HCT116 (cell line): ENCODE measurements around the gene FAM9A. TPM values are rescaled to one million over a fixed set of nuclear protein-coding genes. Genes with fewer than 3 reads are reported as not detected.

ENCODE experiments used
- ATAC-seq: fragments of 200-7000 bp; cut with Tn5 transposase; 2 replicates; pipeline ENCODE4 v1.9.1; 2020; ENCODE audit warnings: mild to moderate bottlenecking, moderate library complexity
- BruUV-seq: library from RNA; stranded (reverse); fragments of 400-500 nt; replicated peaks from 2 replicates; lab custom pipeline; 2021; lab: Mats Ljungman, UMichigan
- CTCF ChIA-PET: fragments of 300-600 bp; sonication (Branson Sonifier 250); formaldehyde crosslinking; loops from one replicate; lab custom pipeline; 2021; ENCODE audit warnings: antibody characterized with exemption; lab: Charles Lee
- POLR2A ChIA-PET: fragments of 300-600, 350-600 bp; sonication (Branson Sonifier 250); formaldehyde crosslinking; loops from one replicate; lab custom pipeline; 2021; ENCODE audit warnings: antibody characterized with exemption; lab: Charles Lee
- RAD21 ChIA-PET, 2 experiments: fragments of 300-600 bp; sonication (Branson Sonifier 250); formaldehyde crosslinking; loops; one replicate each; lab custom pipeline; 2023; ENCODE audit warnings: low total read pairs in 2 of 2; ENCODE audit not compliant: uncharacterized antibody in 2 of 2, unreplicated experiment in 2 of 2, low non-redundant PET in 1 of 2; lab: Charles Lee
- DNase-seq: peaks from one replicate; pipeline ENCODE4 v3.0.0-alpha.2; 2010; ENCODE audit warnings: low read depth, low spot score
- H2AFZ ChIP-seq: fragments of 200-600 bp; shearing (Covaris generic), sonication (generic); 2 replicates; pipeline ENCODE4 v1.6.1; 2017; ENCODE audit warnings: low read depth, mixed run types, mixed read lengths, antibody characterized with exemption, low read length; ENCODE audit not compliant: poor library complexity, severe bottlenecking
- H3K27ac ChIP-seq: 2 replicates; pipeline ENCODE4 v1.5.1; 2012; ENCODE audit warnings: low read depth, low read length
- H3K27me3 ChIP-seq: fragments of 200-600 bp; sonication (generic); 2 replicates; pipeline ENCODE4 v1.6.1; 2016; ENCODE audit warnings: mixed run types, low read length, mixed read lengths; ENCODE audit not compliant: insufficient read depth
- H3K36me3 ChIP-seq, 2 experiments: fragments of 200-500 bp in 1 of 2; fragments of 200-600 bp in 1 of 2; sonication (Bioruptor generic) in 1 of 2; sonication (generic) in 1 of 2; 2 replicates each; pipeline versions ENCODE4 v1.5.1 to v1.6.1; 2014 to 2016; ENCODE audit warnings: low read length in 2 of 2, inconsistent platforms in 1 of 2, mixed read lengths in 1 of 2, mixed run types in 1 of 2; ENCODE audit not compliant: insufficient read depth in 2 of 2, control insufficient read depth in 1 of 2
- H3K4me1 ChIP-seq, 2 experiments: fragments of 200-600 bp in 1 of 2; sonication (generic) in 1 of 2; 2 replicates each; pipeline versions ENCODE4 v1.5.1 to v1.6.1; 2012 to 2017; ENCODE audit warnings: low read length in 2 of 2, inconsistent platforms in 1 of 2, mild to moderate bottlenecking in 1 of 2, mixed read lengths in 1 of 2, mixed run types in 1 of 2, moderate library complexity in 1 of 2; ENCODE audit not compliant: insufficient read depth in 2 of 2, control insufficient read depth in 1 of 2
- H3K4me2 ChIP-seq: fragments of 200-600 bp; sonication (generic); 2 replicates; pipeline ENCODE4 v1.6.1; 2017; ENCODE audit warnings: mixed run types, low read length, mixed read lengths
- H3K4me3 ChIP-seq, 2 experiments: fragments of 200-600 bp in 1 of 2; sonication (generic) in 1 of 2; replicated peaks in 1 of 2; 2 replicates each; pipeline ENCODE4 v1.5.1; 2011 to 2016; ENCODE audit warnings: low read length in 2 of 2, control low read depth in 1 of 2, low read depth in 1 of 2, mild to moderate bottlenecking in 1 of 2, mixed read lengths in 1 of 2, mixed run types in 1 of 2
- H3K79me2 ChIP-seq: fragments of 200-600 bp; sonication (generic); 2 replicates; pipeline ENCODE4 v1.6.1; 2017; ENCODE audit warnings: mild to moderate bottlenecking, mixed run types, low read length, moderate library complexity, mixed read lengths; ENCODE audit not compliant: insufficient read depth
- H3K9ac ChIP-seq: fragments of 200-600 bp; sonication (generic); 2 replicates; pipeline ENCODE4 v1.6.1; 2016; ENCODE audit warnings: low read length, mixed read lengths
- H3K9me2 ChIP-seq: fragments of 200-600 bp; sonication (generic), shearing (Covaris generic); 2 replicates; pipeline ENCODE4 v1.6.1; 2017; ENCODE audit warnings: mixed run types, mild to moderate bottlenecking, moderate library complexity; ENCODE audit not compliant: insufficient read depth
- H3K9me3 ChIP-seq, 2 experiments: fragments of 200-500 bp in 1 of 2; fragments of 200-600 bp in 1 of 2; sonication (Bioruptor generic) in 1 of 2; sonication (generic) in 1 of 2; 2 replicates each; pipeline ENCODE4 v1.6.1; 2014 to 2017; ENCODE audit warnings: low read length in 2 of 2, mixed read lengths in 2 of 2, inconsistent platforms in 1 of 2, low read depth in 1 of 2, mild to moderate bottlenecking in 1 of 2, mixed run types in 1 of 2, moderate library complexity in 1 of 2; ENCODE audit not compliant: control insufficient read depth in 1 of 2, insufficient read depth in 1 of 2
- H4K20me1 ChIP-seq: fragments of 200-600 bp; sonication (generic), shearing (Covaris generic); 2 replicates; pipeline ENCODE4 v1.6.1; 2017; ENCODE audit warnings: mixed run types, mild to moderate bottlenecking, moderate library complexity; ENCODE audit not compliant: insufficient read depth
- ATF3 ChIP-seq: IDR thresholded peaks from 2 replicates; pipeline ENCODE4 v1.6.1; 2012
- CBX3 ChIP-seq: IDR thresholded peaks from 2 replicates; pipeline ENCODE4 v1.6.1; 2012; ENCODE audit warnings: low read depth
- CTCF ChIP-seq, 3 experiments: fragments of 200-600 bp in 1 of 3; sonication (generic) in 1 of 3; IDR thresholded peaks in 2 of 3; conservative IDR thresholded peaks in 1 of 3; 2 replicates each; pipeline ENCODE4 v1.5.1; 2012 to 2017; ENCODE audit warnings: low read depth in 2 of 3, low read length in 2 of 3, antibody characterized with exemption in 1 of 3, borderline replicate concordance in 1 of 3, control low read depth in 1 of 3, mild to moderate bottlenecking in 1 of 3, mixed read lengths in 1 of 3, mixed run types in 1 of 3, moderate library complexity in 1 of 3; ENCODE audit not compliant: insufficient read depth in 1 of 3
- EGR1 ChIP-seq: IDR thresholded peaks from 2 replicates; pipeline ENCODE4 v1.6.1; 2012; ENCODE audit warnings: low read depth
- EZH2 ChIP-seq: fragments of 200-600 bp; sonication (generic); IDR thresholded peaks from 2 replicates; pipeline ENCODE4 v1.6.1; 2017; ENCODE audit warnings: antibody characterized with exemption, mixed run types
- JUND ChIP-seq: IDR thresholded peaks from 2 replicates; pipeline ENCODE4 v1.6.1; 2012
- POLR2AphosphoS5 ChIP-seq: IDR thresholded peaks from 2 replicates; pipeline ENCODE4 v1.6.1; 2011; ENCODE audit warnings: mild to moderate bottlenecking, low read depth, low read length, moderate library complexity
- SP1 ChIP-seq: IDR thresholded peaks from 2 replicates; pipeline ENCODE4 v1.6.1; 2012; ENCODE audit warnings: low read depth
- YY1 ChIP-seq: IDR thresholded peaks from 2 replicates; pipeline ENCODE4 v1.6.1; 2011; ENCODE audit warnings: low read length, low read depth, moderate library complexity, mild to moderate bottlenecking; ENCODE audit not compliant: insufficient replicate concordance; ENCODE audit errors: extremely low read depth
- ZBTB33 ChIP-seq: IDR thresholded peaks from 2 replicates; pipeline ENCODE4 v1.6.1; 2011; ENCODE audit warnings: mild to moderate bottlenecking, low read length, moderate library complexity; ENCODE audit not compliant: insufficient replicate concordance; ENCODE audit errors: extremely low read depth
- ZFX ChIP-seq: fragments of 450-650 bp; IDR thresholded peaks from 2 replicates; pipeline ENCODE4 v1.6.1; 2017
- ZNF274 ChIP-seq: fragments of 200-500 bp; sonication (Bioruptor generic); IDR thresholded peaks from 2 replicates; pipeline ENCODE4 v1.6.1; 2014; ENCODE audit warnings: mild to moderate bottlenecking, low read depth, low read length, inconsistent platforms
- intact Hi-C: fragments of 100-400 bp; cut with micrococcal nuclease; formaldehyde crosslinking; loops from 2 replicates; pipeline ENCODE4 v1.10.0; 2022
- total RNA-seq: library from RNA; stranded (reverse); gene quantifications from one replicate; pipeline ENCODE4 v1.2.1, GENCODE V29; 2021; ENCODE audit not compliant: unreplicated experiment

Gene FAM9A
- total RNA-seq, 1 experiment from 2014 or later = not detected

GRCh38 chrX:8749697-8750096 is 51.5 kb downstream of the FAM9A start:
- H3K27ac ChIP-seq = no peak overlapping the region
- H3K9me3 ChIP-seq = no peaks in the 10 kb centered on the region
- ATAC-seq (no peak), DNase-seq (no peak)
- H3K27me3 ChIP-seq = no peaks in the 10 kb centered on the region
- no peaks in the 10 kb centered on the region for H3K4me1 ChIP-seq
- TF ChIP-seq ZNF274 (no peak), ATF3 (no peak), ZFX (no peak), SP1 (no peak), ZBTB33 (no peak), CBX3 (no peak), POLR2AphosphoS5 (no peak), EZH2 (no peak), EGR1 (no peak), CTCF (IDR thresholded peaks at IDR 0.05 in 2 of 3, conservative IDR thresholded peaks at IDR 0.05 in 1 of 3; ENCODE audit: borderline replicate concordance in 1 of 3, insufficient read depth in 1 of 3, low read depth in 2 of 3, low read length in 2 of 3) (no peak), YY1 (no peak), JUND (no peak)
- TF ChIP-seq, all 23 proteins: peak for 0
- H3K36me3 ChIP-seq = no peaks in the 10 kb centered on the region
- BruUV-seq = no TSS peak
- H3K9me2 ChIP-seq = no peaks in the 10 kb centered on the region
- ChIA-PET POLR2A (no interaction called here), CTCF (no interaction called here), RAD21 (no interaction called here)
- H3K9ac ChIP-seq = no peak overlapping the region
- intact Hi-C loops = loop anchor here (5.0 to 10.0 kb wide), 2 partner anchors 1135 to 1368 kb away; no protein-coding TSS in a partner anchor
- no peaks in the 10 kb centered on the region for H3K79me2 ChIP-seq
- no peak overlapping the region for H2AFZ ChIP-seq
- H3K4me3 ChIP-seq = no peak overlapping the region
- H3K4me2 ChIP-seq = no peak overlapping the region
- no peaks in the 10 kb centered on the region for H4K20me1 ChIP-seq
